NOMO-1 (cell line): ENCODE results near the gene FBXO4.
"Not testable (repeated sequence)": the region's sequence is repeated elsewhere in the genome, so short reads cannot be mapped to it uniquely, and the experiment has no call there.

ENCODE experiments used
- DNase-seq, 2 experiments: peaks; one replicate each; lab custom pipeline; 2025; ENCODE audit not compliant: unreplicated experiment in 2 of 2; lab: John Stamatoyannopoulos, UW

FBXO4 gene

GRCh38 chr5:41980396-41980795 lies 55.3 kb downstream of the FBXO4 start:
- no peak for DNase-seq

DNA sequence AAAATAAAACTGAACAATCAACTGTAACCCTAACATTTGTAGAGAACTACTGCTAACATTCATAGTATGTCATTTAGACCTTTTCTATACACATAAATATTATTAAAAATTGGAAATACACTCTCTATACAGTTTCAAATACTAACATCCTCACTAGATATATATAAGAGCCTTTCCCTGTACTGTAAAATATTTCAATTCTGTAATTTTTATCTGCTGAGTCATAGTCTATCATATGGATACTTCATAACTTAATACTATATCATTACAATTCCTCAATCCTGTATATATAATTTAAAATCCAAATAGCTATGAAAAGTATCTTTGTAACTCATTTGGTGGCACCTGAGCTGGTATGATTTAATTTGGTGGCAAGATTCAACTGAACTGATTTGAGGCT lies 55.8 kb downstream of the FBXO4 start:
- DNase-seq, result no peak

DNA sequence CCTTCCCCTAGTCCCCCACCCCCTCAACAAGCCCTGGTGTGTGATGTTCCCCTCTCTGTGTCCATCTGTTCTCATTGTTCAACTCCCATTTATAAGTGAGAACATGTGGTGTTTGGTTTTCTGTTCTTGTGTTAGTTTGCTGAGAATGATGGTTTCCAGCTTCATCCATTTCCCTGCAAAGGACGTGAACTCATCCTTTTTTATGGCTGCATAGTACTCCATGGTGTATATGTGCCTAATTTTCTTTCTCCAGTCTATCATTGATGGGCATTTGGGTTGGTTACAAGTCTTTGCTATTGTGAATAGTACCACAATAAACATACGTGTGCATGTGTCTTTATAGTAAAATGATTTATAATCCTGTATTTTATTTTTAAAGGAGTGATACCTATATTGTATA lies 57.8 kb downstream of the FBXO4 start:
- DNase-seq, result not testable (repeated sequence)

DNA sequence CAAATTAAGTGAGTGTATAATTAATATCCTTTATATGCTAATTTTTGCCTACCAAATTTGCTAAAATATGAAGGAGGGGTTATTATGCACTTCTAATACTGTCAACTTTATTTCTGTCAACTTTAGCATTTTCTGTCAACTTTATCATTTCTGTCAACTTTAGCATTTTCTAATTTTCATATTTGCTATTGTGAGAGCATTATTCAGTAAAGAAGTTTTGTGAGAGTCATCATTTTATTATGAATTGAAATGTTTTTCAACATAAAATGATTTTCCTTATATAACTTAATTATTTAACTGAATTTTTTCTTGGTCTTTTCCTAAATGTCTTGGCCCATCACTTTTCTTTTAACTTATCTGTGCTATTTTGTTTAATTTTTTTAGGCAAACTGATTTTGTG lies 58.2 kb downstream of the FBXO4 start:
- no peak for DNase-seq

- DNase-seq, result no peak
Observed at GRCh38 chr5:41985945-41986695, 61.0 kb downstream of the FBXO4 start.
